Measurements from ENCODE around the gene RHBDD2.

Gene RHBDD2

DNA sequence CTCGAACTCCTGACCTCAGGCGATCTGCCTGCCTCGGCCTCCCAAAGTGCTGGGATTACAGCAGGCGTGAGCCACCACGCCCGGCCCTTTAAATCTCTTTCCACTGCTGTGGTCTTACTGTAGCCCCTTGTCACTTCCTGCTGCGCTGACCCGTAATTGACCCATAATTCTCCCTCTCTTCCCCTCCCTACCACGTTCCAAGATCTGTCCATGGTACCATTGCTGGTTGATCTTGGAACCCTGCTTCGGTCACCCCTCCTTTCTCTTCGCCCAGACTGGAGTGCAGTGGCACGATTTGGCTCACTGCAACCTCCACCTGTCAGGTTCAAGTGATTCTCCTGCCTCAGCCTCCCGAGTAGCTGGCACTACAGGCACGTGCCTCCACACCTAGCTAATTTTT is 42.6 kb downstream of the RHBDD2 start:
- no peak for TF ChIP-seq ZNF70 (CRISPR knock-in tag; IDR thresholded peaks at IDR 0.05)
- TF ChIP-seq TOX (CRISPR knock-in tag; IDR thresholded peaks at IDR 0.05; ENCODE audit: borderline replicate concordance) = no peak
- TF ChIP-seq ZNF565 (CRISPR knock-in tag; conservative IDR thresholded peaks at IDR 0.05; ENCODE audit: low read depth) = no peak
- TF ChIP-seq SNAI2 (CRISPR knock-in tag; IDR thresholded peaks at IDR 0.05) = no peak
- no peak for TF ChIP-seq CREB5 (CRISPR knock-in tag; IDR thresholded peaks at IDR 0.05; ENCODE audit: low read depth)
- no peak for ATAC-seq

- TF ChIP-seq GLIS3 (CRISPR knock-in tag; IDR thresholded peaks at IDR 0.05) (no peak), PPARA (CRISPR knock-in tag; IDR thresholded peaks at IDR 0.05; ENCODE audit: borderline replicate concordance) (no peak), ZFP3 (CRISPR knock-in tag; IDR thresholded peaks at IDR 0.05) (no peak), PATZ1 (CRISPR knock-in tag; IDR thresholded peaks at IDR 0.05; ENCODE audit: borderline replicate concordance) (no peak), CSDC2 (CRISPR knock-in tag; IDR thresholded peaks at IDR 0.05) (no peak), OSR1 (CRISPR knock-in tag; IDR thresholded peaks at IDR 0.05) (no peak), ZNF70 (CRISPR knock-in tag; IDR thresholded peaks at IDR 0.05) (no peak), SNAI2 (CRISPR knock-in tag; IDR thresholded peaks at IDR 0.05) (no peak), CREB5 (CRISPR knock-in tag; IDR thresholded peaks at IDR 0.05; ENCODE audit: low read depth) (no peak), ARNTL (CRISPR knock-in tag; IDR thresholded peaks at IDR 0.05; ENCODE audit: borderline replicate concordance, low read depth) (no peak), TSHZ2 (CRISPR knock-in tag; IDR thresholded peaks at IDR 0.05) (no peak), TCF4 (CRISPR knock-in tag; IDR thresholded peaks at IDR 0.05; ENCODE audit: borderline replicate concordance) (no peak), ISL1 (CRISPR knock-in tag; IDR thresholded peaks at IDR 0.05) (no peak), ZC3H10 (CRISPR knock-in tag; IDR thresholded peaks at IDR 0.05) (no peak), RARB (CRISPR knock-in tag; IDR thresholded peaks at IDR 0.05) (no peak)
- TF ChIP-seq, protein P1, sequence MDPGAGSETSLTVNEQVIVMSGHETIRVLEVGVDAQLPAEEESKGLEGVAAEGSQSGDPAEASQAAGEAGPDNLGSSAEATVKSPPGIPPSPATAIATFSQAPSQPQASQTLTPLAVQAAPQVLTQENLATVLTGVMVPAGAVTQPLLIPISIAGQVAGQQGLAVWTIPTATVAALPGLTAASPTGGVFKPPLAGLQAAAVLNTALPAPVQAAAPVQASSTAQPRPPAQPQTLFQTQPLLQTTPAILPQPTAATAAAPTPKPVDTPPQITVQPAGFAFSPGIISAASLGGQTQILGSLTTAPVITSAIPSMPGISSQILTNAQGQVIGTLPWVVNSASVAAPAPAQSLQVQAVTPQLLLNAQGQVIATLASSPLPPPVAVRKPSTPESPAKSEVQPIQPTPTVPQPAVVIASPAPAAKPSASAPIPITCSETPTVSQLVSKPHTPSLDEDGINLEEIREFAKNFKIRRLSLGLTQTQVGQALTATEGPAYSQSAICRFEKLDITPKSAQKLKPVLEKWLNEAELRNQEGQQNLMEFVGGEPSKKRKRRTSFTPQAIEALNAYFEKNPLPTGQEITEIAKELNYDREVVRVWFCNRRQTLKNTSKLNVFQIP (CRISPR knock-in tag; IDR thresholded peaks at IDR 0.05; ENCODE audit: borderline replicate concordance, low read depth) = no peak
- no peak for ATAC-seq
Measured at GRCh38 chr7:75922966-75923603, 44.3 kb downstream of the RHBDD2 start.

- ATAC-seq = no peak
- TF ChIP-seq PATZ1 (CRISPR knock-in tag; IDR thresholded peaks at IDR 0.05; ENCODE audit: borderline replicate concordance) = no peak
- no peak for TF ChIP-seq TOX (CRISPR knock-in tag; IDR thresholded peaks at IDR 0.05; ENCODE audit: borderline replicate concordance)
- TF ChIP-seq TCF4 (CRISPR knock-in tag; IDR thresholded peaks at IDR 0.05; ENCODE audit: borderline replicate concordance) = no peak
- no peak for TF ChIP-seq ZFP30 (CRISPR knock-in tag; IDR thresholded peaks at IDR 0.05)
- no peak for TF ChIP-seq ISL1 (CRISPR knock-in tag; IDR thresholded peaks at IDR 0.05)
- no peak for TF ChIP-seq ARNTL (CRISPR knock-in tag; IDR thresholded peaks at IDR 0.05; ENCODE audit: borderline replicate concordance, low read depth)
- no peak for TF ChIP-seq ESRRG (CRISPR knock-in tag; IDR thresholded peaks at IDR 0.05)
- TF ChIP-seq, protein P1 (CRISPR knock-in tag; IDR thresholded peaks at IDR 0.05; ENCODE audit: borderline replicate concordance, low read depth) = no peak
- TF ChIP-seq ZC3H10 (CRISPR knock-in tag; IDR thresholded peaks at IDR 0.05) = no peak
- no peak for TF ChIP-seq ZNF8 (CRISPR knock-in tag; IDR thresholded peaks at IDR 0.05)
- TF ChIP-seq, protein P2, sequence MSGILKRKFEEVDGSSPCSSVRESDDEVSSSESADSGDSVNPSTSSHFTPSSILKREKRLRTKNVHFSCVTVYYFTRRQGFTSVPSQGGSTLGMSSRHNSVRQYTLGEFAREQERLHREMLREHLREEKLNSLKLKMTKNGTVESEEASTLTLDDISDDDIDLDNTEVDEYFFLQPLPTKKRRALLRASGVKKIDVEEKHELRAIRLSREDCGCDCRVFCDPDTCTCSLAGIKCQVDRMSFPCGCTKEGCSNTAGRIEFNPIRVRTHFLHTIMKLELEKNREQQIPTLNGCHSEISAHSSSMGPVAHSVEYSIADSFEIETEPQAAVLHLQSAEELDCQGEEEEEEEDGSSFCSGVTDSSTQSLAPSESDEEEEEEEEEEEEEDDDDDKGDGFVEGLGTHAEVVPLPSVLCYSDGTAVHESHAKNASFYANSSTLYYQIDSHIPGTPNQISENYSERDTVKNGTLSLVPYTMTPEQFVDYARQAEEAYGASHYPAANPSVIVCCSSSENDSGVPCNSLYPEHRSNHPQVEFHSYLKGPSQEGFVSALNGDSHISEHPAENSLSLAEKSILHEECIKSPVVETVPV (CRISPR knock-in tag; IDR thresholded peaks at IDR 0.05) = no peak
- TF ChIP-seq PPARA (CRISPR knock-in tag; IDR thresholded peaks at IDR 0.05; ENCODE audit: borderline replicate concordance) = no peak
- TF ChIP-seq CSDC2 (CRISPR knock-in tag; IDR thresholded peaks at IDR 0.05) = no peak
- TF ChIP-seq RARB (CRISPR knock-in tag; IDR thresholded peaks at IDR 0.05) = no peak
- TF ChIP-seq ZNF70 (CRISPR knock-in tag; IDR thresholded peaks at IDR 0.05) = no peak
- TF ChIP-seq ZFP3 (CRISPR knock-in tag; IDR thresholded peaks at IDR 0.05) = no peak
Measured at GRCh38 chr7:75924256-75924655, 45.4 kb downstream of the RHBDD2 start.

Measured in SK-N-SH treated with all-trans-retinoic acid at 6 μM for 48 hours (cell line).